NCI-H1105 (cell line): ENCODE results near the gene UXT.

Experiments
- DNase-seq: peaks from one replicate; lab custom pipeline; 2025; lab: John Stamatoyannopoulos, UW

The UXT gene

GRCh38 chrX:47649271-47649670 lies 9.7 kb downstream of the UXT start:
- no peak for DNase-seq

GRCh38 chrX:47648376-47648775 lies 10.6 kb downstream of the UXT start:
- no peak for DNase-seq

- no peak for DNase-seq
Observed at GRCh38 chrX:47646636-47647035, 12.3 kb downstream of the UXT start.

GRCh38 chrX:47645530-47645929 lies 13.4 kb downstream of the UXT start:
- no peak for DNase-seq

- no peak for DNase-seq
Observed at GRCh38 chrX:47644557-47645091, 14.4 kb downstream of the UXT start.

- DNase-seq = no peak
Observed at GRCh38 chrX:47643926-47644325, 15.1 kb downstream of the UXT start.

- no peak for DNase-seq
Observed at GRCh38 chrX:47638816-47639215, 20.2 kb downstream of the UXT start.

GRCh38 chrX:47637546-47638195 lies 21.3 kb downstream of the UXT start:
- DNase-seq = no peak

GRCh38 chrX:47634871-47635575 lies 24.0 kb downstream of the UXT start:
- DNase-seq = no peak

GRCh38 chrX:47633689-47634590 lies 25.0 kb downstream of the UXT start:
- DNase-seq = no peak

- DNase-seq = no peak
Observed at GRCh38 chrX:47632666-47633065, 26.3 kb downstream of the UXT start.

- no peak for DNase-seq
Observed at GRCh38 chrX:47631676-47632075, 27.3 kb downstream of the UXT start.

GRCh38 chrX:47629419-47630200 lies 29.4 kb downstream of the UXT start, which contains the start of gene CFP:
Gene CFP, minus strand, starts transcription at chrX:47629930. Its CDS starts 86 bp downstream, at chrX:47629844.
- no peak for DNase-seq

GRCh38 chrX:47628982-47629381 lies 30.0 kb downstream of the UXT start:
- DNase-seq = no peak

- DNase-seq = no peak
Observed at GRCh38 chrX:47625365-47625764, 33.6 kb downstream of the UXT start.

- peak; percentile 69 for DNase-seq
Observed at GRCh38 chrX:47623540-47624027, 35.4 kb downstream of the UXT start.

- no peak for DNase-seq
Observed at GRCh38 chrX:47621851-47622250, 37.1 kb downstream of the UXT start.

GRCh38 chrX:47620303-47620685 lies 38.7 kb downstream of the UXT start:
- DNase-seq = no peak

- peak; percentile 76 for DNase-seq
Observed at GRCh38 chrX:47619486-47620302, 39.3 kb downstream of the UXT start, which contains the start of gene SYN1. Gene SYN1, minus strand, starts transcription at chrX:47619857. Its CDS starts 129 bp downstream, at chrX:47619728.

- no peak for DNase-seq
Observed at GRCh38 chrX:47618923-47619485, 40.0 kb downstream of the UXT start.
